Osteocyte (in vitro differentiated cells): ENCODE measurements around the gene CARD11. TPM values are rescaled to one million over a fixed set of nuclear protein-coding genes. Genes with fewer than 3 reads are reported as not detected.

Experiments used
- DNase-seq: peaks from one replicate; pipeline ENCODE4 v3.0.0; 2021; ENCODE audit warnings: mixed read lengths; ENCODE audit not compliant: unreplicated experiment; ENCODE audit errors: extremely low spot score
- H3K27ac Mint-ChIP-seq: one replicate; pipeline ENCODE4 v1.8.0; 2021; ENCODE audit warnings: mild to moderate bottlenecking, mixed read lengths; ENCODE audit not compliant: unreplicated experiment
- H3K27me3 Mint-ChIP-seq: one replicate; pipeline ENCODE4 v1.8.0; 2021; ENCODE audit warnings: mixed read lengths; ENCODE audit not compliant: unreplicated experiment
- H3K36me3 Mint-ChIP-seq: one replicate; pipeline ENCODE4 v1.8.0; 2021; ENCODE audit warnings: mixed read lengths; ENCODE audit not compliant: unreplicated experiment
- H3K4me1 Mint-ChIP-seq: one replicate; pipeline ENCODE4 v1.8.0; 2021; ENCODE audit warnings: mixed read lengths; ENCODE audit not compliant: unreplicated experiment
- H3K4me3 Mint-ChIP-seq: one replicate; pipeline ENCODE4 v1.8.0; 2021; ENCODE audit warnings: mild to moderate bottlenecking, moderate library complexity, mixed read lengths; ENCODE audit not compliant: unreplicated experiment
- H3K9me3 Mint-ChIP-seq: one replicate; pipeline ENCODE4 v1.8.0; 2021; ENCODE audit warnings: mixed read lengths; ENCODE audit not compliant: unreplicated experiment
- CTCF ChIP-seq: fragments of 200-600 bp; sonication (generic); IDR thresholded peaks from 2 replicates; pipeline ENCODE4 v1.5.0; 2021; ENCODE audit warnings: antibody characterized with exemption, mild to moderate bottlenecking, moderate library complexity
- total RNA-seq: library from RNA; stranded (reverse); gene quantifications from 2 replicates; pipeline ENCODE4 v1.2.1, GENCODE V29; 2021

CARD11 gene
- total RNA-seq, 1 donor from 2014 or later: 0.24 TPM

GRCh38 chr7:2909043-2909442, 134.6 kb downstream of the CARD11 start:
- no peaks in the 10 kb centered on the region for H3K9me3 Mint-ChIP-seq
- peaks cover 2% of the 10 kb centered on the region for H3K27me3 Mint-ChIP-seq
- H3K27ac Mint-ChIP-seq: no peak overlapping the region
- H3K4me1 Mint-ChIP-seq: no peaks in the 10 kb centered on the region
- no peak overlapping the region for H3K4me3 Mint-ChIP-seq
- H3K36me3 Mint-ChIP-seq: no peaks in the 10 kb centered on the region
- no peak for DNase-seq
- no peak for TF ChIP-seq CTCF

- Mint-ChIP-seq H3K9me3 (no peaks in the 10 kb centered on the region), H3K27me3 (peaks cover 2% of the 10 kb centered on the region), H3K27ac (no peak overlapping the region), H3K36me3 (no peaks in the 10 kb centered on the region), H3K4me3 (no peak overlapping the region), H3K4me1 (no peaks in the 10 kb centered on the region)
- DNase-seq: no peak
- TF ChIP-seq CTCF: no peak
Measured at GRCh38 chr7:2908103-2908683, 135.5 kb downstream of the CARD11 start.

GRCh38 chr7:2906197-2906931, 137.3 kb downstream of the CARD11 start:
- no peaks in the 10 kb centered on the region for H3K36me3 Mint-ChIP-seq
- no peak overlapping the region for H3K27ac Mint-ChIP-seq
- H3K27me3 Mint-ChIP-seq: no peaks in the 10 kb centered on the region
- no peaks in the 10 kb centered on the region for H3K9me3 Mint-ChIP-seq
- no peak overlapping the region for H3K4me3 Mint-ChIP-seq
- DNase-seq: no peak
- no peaks in the 10 kb centered on the region for H3K4me1 Mint-ChIP-seq
- TF ChIP-seq CTCF: no peak

- no peaks in the 10 kb centered on the region for H3K36me3 Mint-ChIP-seq
- no peaks in the 10 kb centered on the region for H3K27me3 Mint-ChIP-seq
- H3K4me1 Mint-ChIP-seq: no peaks in the 10 kb centered on the region
- DNase-seq: no peak
- no peak overlapping the region for H3K4me3 Mint-ChIP-seq
- TF ChIP-seq CTCF: no peak
- H3K27ac Mint-ChIP-seq: no peak overlapping the region
- no peaks in the 10 kb centered on the region for H3K9me3 Mint-ChIP-seq
Measured at GRCh38 chr7:2905500-2905899, 138.2 kb downstream of the CARD11 start.

- Mint-ChIP-seq H3K27me3 (peaks cover 2% of the 10 kb centered on the region), H3K27ac (no peak overlapping the region), H3K4me3 (no peak overlapping the region), H3K36me3 (no peaks in the 10 kb centered on the region), H3K9me3 (no peaks in the 10 kb centered on the region), H3K4me1 (no peaks in the 10 kb centered on the region)
- TF ChIP-seq CTCF: no peak
- no peak for DNase-seq
Measured at GRCh38 chr7:2905027-2905426, 138.6 kb downstream of the CARD11 start.
